ENCODE measurements around the gene ZNF823. TPM values are rescaled to one million over a fixed set of nuclear protein-coding genes. Genes with fewer than 3 reads are reported as not detected.

The ZNF823 gene
- total and polyA plus RNA-seq, 2 experiments from 2014 or later = 1.9 to 7.2 TPM

- H3K4me1 ChIP-seq (ENCODE audit: insufficient read depth) = 0 out of 2 replicates have a peak, but pooled peaks cover 3% of the 10 kb centered on the region
- peak overlapping the region; percentile 62 for H3K27ac ChIP-seq
- peak overlapping the region; percentile 93 for H2AFZ ChIP-seq
- no peaks in the 10 kb centered on the region for H3K36me3 ChIP-seq (ENCODE audit: low read depth)
- H3K4me2 ChIP-seq (ENCODE audit: unreplicated experiment) = peak overlapping the region; percentile 90
- H3F3A ChIP-seq (ENCODE audit: insufficient read depth) = no peaks in the 10 kb centered on the region
- no peaks in the 10 kb centered on the region for H3K9me2 ChIP-seq (ENCODE audit: insufficient read depth)
- TF ChIP-seq EZH2phosphoT487 (IDR thresholded peaks at IDR 0.05; ENCODE audit: insufficient read depth, low read depth) (no peak), EZH2 (IDR thresholded peaks at IDR 0.05; ENCODE audit: insufficient read depth, poor library complexity, severe bottlenecking) (no peak)
- H3K79me2 ChIP-seq (ENCODE audit: insufficient read depth) = peaks cover 5% of the 10 kb centered on the region
- H3K27me3 ChIP-seq (replicated peaks; ENCODE audit: insufficient read depth) = no peaks in the 10 kb centered on the region
- in situ Hi-C loops (cut with MboI) = no loop called here
- DNase-seq = peak; percentile 92
- no peaks in the 10 kb centered on the region for H4K20me1 ChIP-seq (ENCODE audit: insufficient read depth)
- H3K4me3 ChIP-seq = peak overlapping the region; percentile 93
- 4% methylated on average over 16 of the region's 16 CpGs for WGBS, 2 experiments (ENCODE audit: low coverage in 1 of 2, low lambda C conversion rate in 2 of 2, missing lambda C conversion rate in 2 of 2)
- H3K9ac ChIP-seq = peak overlapping the region; percentile 83
- H3K9me3 ChIP-seq (ENCODE audit: low read depth) = no peaks in the 10 kb centered on the region
Observed at GRCh38 chr19:11693505-11694499, 44.9 kb downstream of the ZNF823 start.

GRCh38 chr19:11692127-11692790, 46.5 kb downstream of the ZNF823 start:
- Histone ChIP-seq H3K9me2 (ENCODE audit: insufficient read depth) (no peaks in the 10 kb centered on the region), H3K4me1 (ENCODE audit: insufficient read depth) (0 out of 2 replicates have a peak, but pooled peaks cover 3% of the 10 kb centered on the region), H3K9ac (no peak overlapping the region), H3K9me3 (ENCODE audit: low read depth) (no peaks in the 10 kb centered on the region), H3K27ac (no peak overlapping the region), H3K36me3 (ENCODE audit: low read depth) (no peaks in the 10 kb centered on the region), H3K27me3 (replicated peaks; ENCODE audit: insufficient read depth) (no peaks in the 10 kb centered on the region), H4K20me1 (ENCODE audit: insufficient read depth) (no peaks in the 10 kb centered on the region), H3K79me2 (ENCODE audit: insufficient read depth) (peaks cover 5% of the 10 kb centered on the region), H3F3A (ENCODE audit: insufficient read depth) (no peaks in the 10 kb centered on the region), H3K4me3 (no peak overlapping the region), H3K4me2 (ENCODE audit: unreplicated experiment) (no peak overlapping the region), H2AFZ (no peak overlapping the region)
- DNase-seq = no peak
- in situ Hi-C loops (cut with MboI) = no loop called here
- no peak for TF ChIP-seq EZH2phosphoT487 (IDR thresholded peaks at IDR 0.05; ENCODE audit: insufficient read depth, low read depth)
- WGBS, 2 experiments (ENCODE audit: low coverage in 1 of 2, low lambda C conversion rate in 2 of 2, missing lambda C conversion rate in 2 of 2) = 89 to 92% methylated on average over 11 of the region's 11 CpGs

DNA sequence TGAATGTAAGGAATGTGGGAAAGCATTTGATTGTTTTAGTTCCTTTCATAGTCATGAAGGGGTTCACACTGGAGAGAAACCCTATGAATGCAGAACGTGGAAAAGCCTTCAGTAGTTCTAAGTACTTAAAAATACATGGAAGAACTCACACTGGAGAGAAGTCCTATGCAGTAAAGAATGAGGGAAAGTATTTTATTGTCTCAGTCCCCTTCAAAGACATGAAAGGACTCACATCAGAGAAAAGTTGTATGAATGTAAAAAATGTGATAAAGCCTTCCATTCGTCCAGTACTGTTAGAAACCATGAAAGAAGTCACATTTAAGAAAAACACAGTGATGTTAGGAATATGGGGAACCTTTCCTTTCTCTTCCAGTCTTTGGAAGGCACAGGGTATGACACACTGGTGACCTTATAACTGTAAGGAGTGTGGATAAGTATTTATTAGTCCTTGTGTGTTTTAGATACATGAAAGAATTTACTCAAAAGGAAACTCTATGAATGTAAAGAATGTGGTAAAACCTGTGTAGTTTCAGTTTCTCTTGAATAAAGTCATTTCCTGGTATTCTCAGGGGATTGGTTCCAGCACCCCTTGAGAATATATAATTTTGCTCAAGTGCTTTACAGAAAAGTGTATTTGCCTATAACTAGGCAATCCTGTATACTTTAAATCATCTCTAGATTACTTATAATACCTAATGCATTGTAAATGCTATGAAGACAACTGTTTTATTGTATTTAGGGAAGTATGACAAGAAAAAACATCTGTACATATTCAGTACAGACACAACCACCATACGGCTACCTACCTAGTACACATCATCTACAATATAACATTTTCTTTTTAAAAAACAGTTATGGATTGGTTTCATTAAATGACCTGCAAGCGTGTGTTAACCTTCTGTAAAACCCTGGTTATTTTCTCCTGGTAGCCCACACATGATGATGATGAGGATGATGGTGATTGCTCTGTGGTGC, 52.8 kb downstream of the ZNF823 start:
- in situ Hi-C loops (cut with MboI) = no loop called here
- H3K27ac ChIP-seq = no peak overlapping the region
- H3K4me3 ChIP-seq = no peak overlapping the region
- H3F3A ChIP-seq (ENCODE audit: insufficient read depth) = no peaks in the 10 kb centered on the region
- H3K79me2 ChIP-seq (ENCODE audit: insufficient read depth) = no peaks in the 10 kb centered on the region; the same call in none of the 2 replicates
- peaks cover 5% of the 10 kb centered on the region; the same call in 1 of the 2 replicates for H3K36me3 ChIP-seq (ENCODE audit: low read depth)
- no peaks in the 10 kb centered on the region for H4K20me1 ChIP-seq (ENCODE audit: insufficient read depth)
- 91% methylated on average over 4 of the region's 4 CpGs for WGBS, 2 experiments (ENCODE audit: low coverage in 1 of 2, low lambda C conversion rate in 2 of 2, missing lambda C conversion rate in 2 of 2)
- no peak overlapping the region for H3K9ac ChIP-seq
- H3K9me2 ChIP-seq (ENCODE audit: insufficient read depth) = no peaks in the 10 kb centered on the region
- DNase-seq = no peak
- H3K27me3 ChIP-seq (replicated peaks; ENCODE audit: insufficient read depth) = no peaks in the 10 kb centered on the region
- no peaks in the 10 kb centered on the region for H3K4me1 ChIP-seq (ENCODE audit: insufficient read depth)
- H3K9me3 ChIP-seq (ENCODE audit: low read depth) = no peaks in the 10 kb centered on the region
- H2AFZ ChIP-seq = no peak overlapping the region
- no peak overlapping the region for H3K4me2 ChIP-seq (ENCODE audit: unreplicated experiment)
- no peak for TF ChIP-seq EZH2phosphoT487 (IDR thresholded peaks at IDR 0.05; ENCODE audit: insufficient read depth, low read depth)
- no peak for TF ChIP-seq EZH2 (IDR thresholded peaks at IDR 0.05; ENCODE audit: insufficient read depth, poor library complexity, severe bottlenecking)

Data from GM23248 (cell line).